Psoas muscle (tissue), 8 donors: ENCODE measurements around the gene ESX1. TPM values are rescaled to one million over a fixed set of nuclear protein-coding genes. Genes with fewer than 3 reads are reported as not detected.

ENCODE experiments used
- ATAC-seq, 4 donors: fragments of 200-7000 bp; cut with Tn5 transposase; one replicate each; pipeline ENCODE4 v1.9.1; 2020; ENCODE audit warnings: moderate library complexity in 3 of 4, mild to moderate bottlenecking in 2 of 4
- DNase-seq, 2 donors: peaks; one replicate each; pipeline ENCODE4 v3.0.0-alpha.2; 2020
- H3K27ac ChIP-seq: fragments of 200-600 bp; one replicate; pipeline ENCODE4 v1.8.0; 2022
- H3K27me3 ChIP-seq, 3 donors: fragments of 200-600 bp in 1 of 3; one replicate each; pipeline versions ENCODE4 v1.6.1 to v1.8.0; 2013 to 2022; ENCODE audit warnings: low read length in 2 of 3, mild to moderate bottlenecking in 2 of 3, moderate library complexity in 1 of 3; ENCODE audit not compliant: insufficient read depth in 3 of 3
- H3K36me3 ChIP-seq, 2 donors: fragments of 200-600 bp in 1 of 2; one replicate each; pipeline versions ENCODE4 v1.6.1 to v1.8.0; 2013 to 2022; ENCODE audit warnings: low read depth in 1 of 2, mild to moderate bottlenecking in 1 of 2, moderate library complexity in 1 of 2; ENCODE audit not compliant: insufficient read depth in 1 of 2
- H3K4me1 ChIP-seq: fragments of 200-600 bp; one replicate; pipeline ENCODE4 v1.8.0; 2022
- H3K4me3 ChIP-seq: fragments of 200-600 bp; one replicate; pipeline ENCODE4 v1.8.0; 2022; ENCODE audit warnings: mild to moderate bottlenecking
- H3K9me3 ChIP-seq: fragments of 200-600 bp; one replicate; pipeline ENCODE4 v1.8.0; 2022
- CTCF ChIP-seq: fragments of 200-600 bp; IDR thresholded peaks from one replicate; pipeline ENCODE4 v1.8.0; 2022; ENCODE audit warnings: antibody characterized with exemption
- WGBS, 3 donors: extraction: QIAGEN DNeasy Blood & Tissue Kit; methylation state at CpG; one replicate each; pipeline versions ENCODE4 v1.1.6 to v1.1.7; 2013; 5-methylcytosine and 5-hydroxymethylcytosine counted together
- intact Hi-C, 2 donors: fragments of 100-400 bp; cut with DNase I; formaldehyde crosslinking; loops; one replicate each; pipeline versions ENCODE4 v1.11.0 to v1.14.2; 2022
- polyA plus RNA-seq, 3 donors: library from polyadenylated mRNA; stranded (reverse); fragments of 200-250 nt; gene quantifications; one replicate each; pipeline ENCODE4 v1.2.3, GENCODE V29; 2013
- total RNA-seq, 4 donors: library from RNA; stranded (reverse); fragmentation: NEBNext Ultra II Directional in 2 of 4; extraction: Animal tissue kit (Norgen Biotek cat#: 25700) in 2 of 4; gene quantifications; one replicate each; pipeline versions ENCODE4 v1.2.1 to v1.2.4, GENCODE V29; 2021 to 2023
- donor health status: healthy with polysubstance abuse.
- donor health status: DM: no; HTN: no; CAD: no; lungs with moderate emphysema.
- donor health status: Bipolar disorder and iron deficiency.
- donor health status: healthy.
- donor health status: DM: yes; HTN: yes; CAD: no.
- donor health status: DM: no; HTN: no; CAD: no.
- donor health status: DM: no; HTN: no; CAD: no.
- donor health status: DM: yes; HTN: yes; CAD: no.

Gene ESX1
- total and polyA plus RNA-seq, 7 donors = not detected

DNA sequence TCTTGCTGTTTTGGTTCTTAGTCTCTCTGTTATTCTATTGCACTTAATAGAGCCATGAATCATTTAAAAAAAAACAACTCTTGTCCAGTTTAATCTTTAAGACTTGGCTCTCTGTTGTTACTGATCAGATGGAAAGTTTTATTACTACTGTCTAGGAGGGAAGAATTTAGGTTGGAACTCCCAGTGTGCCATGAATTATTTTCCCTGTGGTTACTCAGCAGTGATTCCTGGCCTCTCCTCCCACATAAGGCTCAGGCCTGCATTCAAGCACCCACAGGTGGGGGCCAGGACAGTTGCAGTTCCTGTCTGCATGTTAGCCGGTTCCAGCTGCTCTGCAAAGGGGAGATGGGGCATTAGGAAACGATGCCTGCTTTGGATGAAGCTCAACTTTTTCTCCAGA is 29.8 kb upstream of the ESX1 start:
- Histone ChIP-seq H3K4me1 (no peaks in the 10 kb centered on the region), H3K27ac (no peak overlapping the region), H3K9me3 (no peaks in the 10 kb centered on the region), H3K4me3 (no peak overlapping the region), H3K27me3 (peaks cover 0 to 28% (median 0%) of the 10 kb centered on the region in 3 donors), H3K36me3 (no peaks in the 10 kb centered on the region)
- no peak for TF ChIP-seq CTCF
- ATAC-seq (no peak), DNase-seq (no peak)
- intact Hi-C loops = no loop called here
- 25 to 72% (median 53%) methylated on average over 2 of the region's 2 CpGs for WGBS, 3 donors

DNA sequence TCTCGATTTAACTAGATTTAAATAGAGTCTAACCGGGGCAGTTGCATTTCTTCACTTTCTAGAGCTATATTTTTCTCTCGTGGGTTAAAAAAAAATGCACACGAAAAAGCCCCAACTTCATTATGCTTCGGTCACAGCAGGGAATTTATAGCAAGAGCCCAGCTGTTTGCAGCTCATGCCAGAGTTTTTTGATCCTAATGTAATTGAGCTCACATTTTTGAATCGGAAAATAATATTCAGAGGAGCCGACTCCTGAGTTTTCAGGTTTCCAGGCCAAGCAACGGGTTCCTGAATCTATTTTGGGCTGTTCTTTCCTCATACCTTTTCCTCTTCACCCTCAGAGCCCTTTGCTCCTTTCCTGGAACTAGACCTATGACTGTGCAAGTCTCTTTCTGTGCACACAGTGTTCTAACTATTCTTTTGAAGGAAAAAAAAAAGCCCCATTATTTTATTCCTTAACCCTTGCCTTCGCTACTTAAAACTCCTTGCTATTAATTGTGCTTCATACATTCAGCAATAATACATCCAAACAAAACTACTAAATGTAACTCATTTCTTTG is 27.5 kb upstream of the ESX1 start:
- no peaks in the 10 kb centered on the region for H3K4me1 ChIP-seq
- H3K36me3 ChIP-seq = no peaks in the 10 kb centered on the region
- 5 to 24% (median 8%) methylated on average over 9 of the region's 9 CpGs for WGBS, 3 donors
- H3K4me3 ChIP-seq = no peak overlapping the region
- intact Hi-C loops = no loop called here
- ATAC-seq (peak in 2 of 4 donors; percentile 69 to 80), DNase-seq (no peak)
- peaks cover 0 to 14% (median 0%) of the 10 kb centered on the region in 3 donors for H3K27me3 ChIP-seq
- TF ChIP-seq CTCF = no peak
- H3K9me3 ChIP-seq = no peaks in the 10 kb centered on the region
- no peak overlapping the region for H3K27ac ChIP-seq

DNA sequence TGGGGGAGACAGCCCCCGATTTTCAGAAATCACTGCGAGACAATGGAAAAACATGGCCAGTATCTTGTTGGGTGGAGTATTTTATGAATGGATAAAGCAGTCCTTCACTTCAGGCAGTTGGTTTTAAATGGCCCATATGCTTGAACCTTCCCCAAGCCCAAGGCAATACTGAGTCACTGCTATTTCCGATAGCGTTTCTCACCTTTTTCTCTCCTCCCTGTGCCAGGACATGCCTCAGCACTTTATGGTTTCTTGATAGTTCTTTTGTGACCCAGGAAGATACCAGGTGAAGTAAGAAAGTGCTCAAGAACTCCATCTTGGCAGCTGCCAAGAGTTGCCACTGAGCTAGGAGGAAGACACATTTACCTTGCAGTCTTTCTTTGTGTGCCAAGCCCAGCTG is 26.8 kb upstream of the ESX1 start:
- Histone ChIP-seq H3K9me3 (no peaks in the 10 kb centered on the region), H3K27me3 (peaks cover 0 to 11% (median 0%) of the 10 kb centered on the region in 3 donors), H3K4me3 (no peak overlapping the region), H3K36me3 (no peaks in the 10 kb centered on the region), H3K27ac (no peak overlapping the region), H3K4me1 (no peaks in the 10 kb centered on the region)
- 69 to 74% (median 73%) methylated on average over 4 of the region's 4 CpGs for WGBS, 3 donors
- no peak for TF ChIP-seq CTCF
- peak in 1 of 4 donors; percentile 63 for ATAC-seq
- intact Hi-C loops = no loop called here
- DNase-seq = no peak

- no peak for TF ChIP-seq CTCF
- 79 to 93% (median 91%) methylated on average over 5 of the region's 5 CpGs for WGBS, 3 donors
- no peaks in the 10 kb centered on the region for H3K4me1 ChIP-seq
Measured at GRCh38 chrX:104280609-104281008, 25.9 kb upstream of the ESX1 start.

GRCh38 chrX:104270916-104271512 is 16.3 kb upstream of the ESX1 start:
- Histone ChIP-seq H3K9me3 (no peaks in the 10 kb centered on the region), H3K4me3 (peak overlapping the region; percentile 13), H3K4me1 (no peaks in the 10 kb centered on the region), H3K27ac (no peak overlapping the region), H3K27me3 (peaks cover 0 to 16% (median 0%) of the 10 kb centered on the region in 3 donors), H3K36me3 (no peaks in the 10 kb centered on the region)
- DNase-seq = peak in 1 of 2 donors; percentile 33
- 0 to 3% (median 0%) methylated on average over 7 of the region's 7 CpGs for WGBS, 3 donors
- intact Hi-C loops = no loop called here
- TF ChIP-seq CTCF = peak; percentile 54
- peak; percentile 61 to 93 (median 83) for ATAC-seq

More at GRCh38 chrX:104280609-104281008, 25.9 kb upstream of the ESX1 start:
- no peak for ATAC-seq
- no peak for DNase-seq
- intact Hi-C loops = no loop called here
- no peaks in the 10 kb centered on the region for H3K9me3 ChIP-seq
- no peaks in the 10 kb centered on the region for H3K36me3 ChIP-seq
- no peak overlapping the region for H3K4me3 ChIP-seq
- no peak overlapping the region for H3K27ac ChIP-seq
- peaks cover 0 to 6% (median 0%) of the 10 kb centered on the region in 3 donors for H3K27me3 ChIP-seq
